Activated CD4-positive, alpha-beta T cell treated with anti-CD3 and anti-CD28 coated beads, Interleukin-2, amount 10 ng/mL, durations not matched to agents 24 days and 14 days (primary cell): Measurements from ENCODE around the gene RBMS3. TPM values are rescaled to one million over a fixed set of nuclear protein-coding genes. Genes with fewer than 3 reads are reported as not detected.

Experiments used
- DNase-seq: peaks from one replicate; pipeline ENCODE4 v3.0.0; 2022
- H3K27ac Mint-ChIP-seq: one replicate; pipeline ENCODE4 v1.8.0; 2022; ENCODE audit warnings: mild to moderate bottlenecking, mixed read lengths
- H3K27me3 Mint-ChIP-seq: one replicate; pipeline ENCODE4 v1.8.0; 2022; ENCODE audit warnings: mixed read lengths
- H3K36me3 Mint-ChIP-seq: one replicate; pipeline ENCODE4 v1.8.0; 2022; ENCODE audit warnings: low read depth, mild to moderate bottlenecking, mixed read lengths
- H3K4me1 Mint-ChIP-seq: one replicate; pipeline ENCODE4 v1.8.0; 2021; ENCODE audit warnings: mixed read lengths
- H3K4me3 Mint-ChIP-seq: one replicate; pipeline ENCODE4 v1.8.0; 2022; ENCODE audit warnings: mild to moderate bottlenecking, moderate library complexity, mixed read lengths
- H3K9me3 Mint-ChIP-seq: one replicate; pipeline ENCODE4 v1.8.0; 2021; ENCODE audit warnings: mixed read lengths
- intact Hi-C: fragments of 100-400 bp; cut with micrococcal nuclease; formaldehyde crosslinking; loops from one replicate; pipeline ENCODE4 v1.15.1; 2023
- total RNA-seq: library from RNA; stranded (reverse); gene quantifications from 2 replicates; pipeline ENCODE4 v1.2.3, GENCODE V29; 2022

RBMS3 gene
- total RNA-seq, 1 donor from 2014 or later: 4.3 TPM

GRCh38 chr3:29949131-29949530 is 668.3 kb downstream of the RBMS3 start:
- no peaks in the 10 kb centered on the region for H3K36me3 Mint-ChIP-seq
- no peaks in the 10 kb centered on the region for H3K4me1 Mint-ChIP-seq
- H3K4me3 Mint-ChIP-seq: no peak overlapping the region
- no peaks in the 10 kb centered on the region for H3K9me3 Mint-ChIP-seq
- no peak for DNase-seq
- intact Hi-C loops: no loop called here
- H3K27me3 Mint-ChIP-seq: no peaks in the 10 kb centered on the region
- H3K27ac Mint-ChIP-seq: no peak overlapping the region

DNA sequence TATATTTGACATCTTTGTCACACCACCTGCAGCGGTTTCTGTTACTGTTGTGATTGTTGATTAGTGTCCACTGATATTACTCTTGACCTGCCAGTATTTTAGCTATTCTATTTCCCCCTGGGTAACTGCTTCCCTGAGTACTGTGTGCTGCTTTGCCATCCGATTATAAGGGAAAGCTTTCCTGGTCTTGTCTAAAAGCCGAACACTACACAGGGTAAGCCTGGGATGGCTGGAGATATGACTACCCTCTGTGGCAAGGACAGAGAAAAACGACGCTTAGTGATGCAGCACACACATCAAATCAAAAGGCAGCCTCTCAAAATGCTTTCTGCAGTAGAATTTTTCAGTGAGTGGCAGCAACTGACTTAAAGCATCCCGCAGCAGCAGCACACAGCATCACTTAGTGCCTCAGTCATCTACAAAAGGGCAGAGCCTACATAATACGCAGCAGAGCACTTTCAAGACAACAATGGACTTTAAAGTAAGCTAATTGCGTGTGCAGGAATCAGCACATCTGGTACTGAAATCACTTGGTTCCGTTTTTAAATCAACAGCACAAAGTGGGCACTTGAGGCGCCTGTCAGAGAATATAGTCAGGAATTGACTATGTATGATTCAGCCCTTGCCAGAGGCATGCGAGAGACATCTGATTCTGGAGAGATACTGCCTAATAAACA is 669.2 kb downstream of the RBMS3 start:
- Mint-ChIP-seq H3K27me3 (no peaks in the 10 kb centered on the region), H3K9me3 (no peaks in the 10 kb centered on the region), H3K4me3 (no peak overlapping the region), H3K4me1 (no peaks in the 10 kb centered on the region), H3K27ac (no peak overlapping the region), H3K36me3 (no peaks in the 10 kb centered on the region)
- DNase-seq: no peak
- intact Hi-C loops: no loop called here

DNA sequence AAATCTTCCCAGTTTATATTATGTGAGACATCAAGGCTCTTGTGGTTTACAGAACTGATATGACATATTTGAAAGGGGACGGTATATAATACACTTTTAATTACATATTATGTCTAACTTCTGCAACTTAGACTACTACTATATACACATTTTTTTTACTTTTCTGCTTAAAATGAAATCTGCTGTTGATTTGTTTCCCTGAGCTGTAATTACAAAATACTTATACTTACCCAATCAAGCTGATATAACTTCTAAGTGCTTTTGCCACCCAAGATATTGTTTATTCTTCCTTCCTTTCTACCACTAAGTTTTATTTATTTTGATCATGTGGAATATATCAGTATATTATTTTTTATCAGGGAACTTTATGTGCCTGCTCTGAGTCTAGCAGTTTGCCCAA is 671.6 kb downstream of the RBMS3 start:
- no peaks in the 10 kb centered on the region for H3K9me3 Mint-ChIP-seq
- H3K4me1 Mint-ChIP-seq: no peaks in the 10 kb centered on the region
- no peak for DNase-seq
- H3K4me3 Mint-ChIP-seq: no peak overlapping the region
- intact Hi-C loops: no loop called here
- H3K36me3 Mint-ChIP-seq: no peaks in the 10 kb centered on the region
- H3K27me3 Mint-ChIP-seq: peaks cover 2% of the 10 kb centered on the region
- no peak overlapping the region for H3K27ac Mint-ChIP-seq

DNA sequence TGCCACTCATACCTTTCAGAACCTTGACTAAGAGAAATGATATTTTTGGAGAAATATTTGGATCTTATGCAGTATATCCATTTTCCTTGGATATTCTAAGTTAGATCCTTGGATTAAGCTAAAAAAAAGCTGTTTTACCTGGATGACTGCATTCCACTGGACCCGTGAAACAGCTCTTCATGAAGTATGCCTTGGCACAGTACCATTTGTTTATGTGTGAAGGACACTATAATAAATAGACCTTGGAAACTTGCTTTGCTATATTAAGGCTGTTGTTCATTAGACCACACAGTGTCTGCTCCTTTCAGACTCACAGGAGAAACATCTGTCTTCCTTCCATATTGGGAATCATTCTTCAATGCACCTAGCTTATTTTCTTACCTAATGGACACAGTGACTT is 674.5 kb downstream of the RBMS3 start:
- intact Hi-C loops: no loop called here
- no peak for DNase-seq
- H3K27me3 Mint-ChIP-seq: peaks cover 2% of the 10 kb centered on the region
- H3K4me1 Mint-ChIP-seq: no peaks in the 10 kb centered on the region
- no peaks in the 10 kb centered on the region for H3K9me3 Mint-ChIP-seq
- no peak overlapping the region for H3K27ac Mint-ChIP-seq
- H3K36me3 Mint-ChIP-seq: no peaks in the 10 kb centered on the region
- no peak overlapping the region for H3K4me3 Mint-ChIP-seq

- H3K4me3 Mint-ChIP-seq: no peak overlapping the region
- H3K4me1 Mint-ChIP-seq: no peaks in the 10 kb centered on the region
- no peaks in the 10 kb centered on the region for H3K36me3 Mint-ChIP-seq
- DNase-seq: no peak
- no peak overlapping the region for H3K27ac Mint-ChIP-seq
- intact Hi-C loops: no loop called here
- H3K9me3 Mint-ChIP-seq: no peaks in the 10 kb centered on the region
- peaks cover 2% of the 10 kb centered on the region for H3K27me3 Mint-ChIP-seq
Measured at GRCh38 chr3:29958816-29959215, 677.9 kb downstream of the RBMS3 start.

DNA sequence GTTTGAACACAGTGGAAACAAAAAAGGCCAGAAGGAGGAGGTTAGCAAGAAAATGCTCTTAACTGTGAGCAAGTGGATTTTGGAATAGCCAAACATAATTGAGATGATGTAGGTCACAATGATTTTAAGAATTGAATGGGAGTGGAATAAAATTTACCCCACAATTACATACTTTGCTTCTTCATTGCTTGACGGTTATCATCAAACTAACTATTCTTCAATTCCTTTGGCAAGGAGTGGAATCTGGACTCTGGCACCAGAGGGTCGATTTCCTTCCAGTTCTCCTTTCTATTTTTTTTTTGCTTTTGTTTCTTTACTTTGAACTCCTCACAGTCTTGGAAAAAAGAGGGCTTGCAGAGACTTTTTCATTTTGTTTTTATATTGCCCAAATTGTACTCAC is 691.0 kb downstream of the RBMS3 start:
- DNase-seq: no peak
- intact Hi-C loops: no loop called here
- Mint-ChIP-seq H3K4me3 (no peak overlapping the region), H3K9me3 (no peaks in the 10 kb centered on the region), H3K27me3 (peaks cover 12% of the 10 kb centered on the region), H3K36me3 (no peaks in the 10 kb centered on the region), H3K4me1 (no peaks in the 10 kb centered on the region), H3K27ac (no peak overlapping the region)

DNA sequence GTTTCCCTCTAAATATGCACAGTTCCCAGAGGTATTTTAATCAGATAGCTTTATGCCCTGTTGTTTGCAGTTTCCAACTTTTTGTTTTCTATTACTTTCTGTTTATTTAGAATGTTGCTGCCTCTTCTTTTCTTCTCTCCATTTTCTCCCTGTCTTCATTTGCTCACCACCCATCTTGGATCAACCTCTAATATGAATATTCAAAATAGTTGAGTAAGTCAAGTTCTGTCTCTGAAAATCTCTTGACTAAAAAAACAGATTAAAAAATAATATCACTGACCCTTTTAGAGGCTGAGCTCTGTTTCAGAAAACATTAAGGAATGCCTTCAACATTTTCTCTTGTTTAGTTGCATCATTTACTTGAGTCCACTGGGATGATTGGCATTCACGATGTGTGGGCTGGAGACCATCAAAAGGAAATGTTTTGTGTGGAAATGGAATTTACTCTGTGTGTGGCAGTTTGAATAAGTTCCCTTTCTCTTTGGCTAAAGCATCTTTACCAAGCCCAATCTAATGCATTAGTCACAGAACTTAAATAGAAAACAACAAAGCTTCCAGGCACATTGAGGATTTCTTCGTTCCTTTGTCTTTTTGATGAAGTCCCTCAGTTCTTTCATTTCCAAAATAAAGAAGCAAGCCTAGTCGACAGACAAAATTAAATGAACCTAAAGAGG is 691.6 kb downstream of the RBMS3 start:
- Mint-ChIP-seq H3K36me3 (no peaks in the 10 kb centered on the region), H3K27ac (no peak overlapping the region), H3K4me3 (no peak overlapping the region), H3K27me3 (peaks cover 10% of the 10 kb centered on the region), H3K9me3 (no peaks in the 10 kb centered on the region), H3K4me1 (no peaks in the 10 kb centered on the region)
- DNase-seq: no peak
- intact Hi-C loops: no loop called here

- no peaks in the 10 kb centered on the region for H3K36me3 Mint-ChIP-seq
- H3K4me3 Mint-ChIP-seq: no peak overlapping the region
- DNase-seq: no peak
- no peaks in the 10 kb centered on the region for H3K9me3 Mint-ChIP-seq
- H3K4me1 Mint-ChIP-seq: no peaks in the 10 kb centered on the region
- intact Hi-C loops: no loop called here
- H3K27ac Mint-ChIP-seq: no peak overlapping the region
- peaks cover 10% of the 10 kb centered on the region for H3K27me3 Mint-ChIP-seq
Measured at GRCh38 chr3:29973763-29974162, 692.9 kb downstream of the RBMS3 start.

DNA sequence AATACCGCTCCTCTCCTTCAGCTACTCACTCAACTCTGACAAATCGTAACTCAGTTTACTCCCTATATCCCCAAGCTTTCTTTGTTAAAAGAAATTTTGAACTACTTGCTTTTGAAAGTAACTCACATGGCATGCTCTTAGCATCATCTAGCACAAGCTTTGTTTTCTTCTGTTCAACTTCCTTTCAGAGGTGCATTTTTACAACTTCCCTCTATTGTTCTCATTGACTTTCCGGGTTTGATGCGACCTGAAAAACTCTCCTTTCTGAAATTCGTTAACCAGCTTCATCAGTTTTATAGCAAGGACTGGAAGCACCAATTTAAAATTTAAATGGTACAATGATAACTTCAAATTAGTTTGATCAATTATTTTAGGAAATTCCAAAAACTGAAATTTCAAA is 696.0 kb downstream of the RBMS3 start:
- Mint-ChIP-seq H3K36me3 (no peaks in the 10 kb centered on the region), H3K4me1 (no peaks in the 10 kb centered on the region), H3K4me3 (no peak overlapping the region), H3K27ac (no peak overlapping the region), H3K9me3 (peaks cover under 1% of the 10 kb centered on the region), H3K27me3 (peaks cover 6% of the 10 kb centered on the region)
- intact Hi-C loops: no loop called here
- DNase-seq: no peak

GRCh38 chr3:29977360-29977759 is 696.5 kb downstream of the RBMS3 start:
- no peak for DNase-seq
- no peak overlapping the region for H3K4me3 Mint-ChIP-seq
- H3K27ac Mint-ChIP-seq: no peak overlapping the region
- H3K27me3 Mint-ChIP-seq: peaks cover 6% of the 10 kb centered on the region
- peaks cover 5% of the 10 kb centered on the region for H3K9me3 Mint-ChIP-seq
- no peaks in the 10 kb centered on the region for H3K4me1 Mint-ChIP-seq
- no peaks in the 10 kb centered on the region for H3K36me3 Mint-ChIP-seq
- intact Hi-C loops: no loop called here

DNA sequence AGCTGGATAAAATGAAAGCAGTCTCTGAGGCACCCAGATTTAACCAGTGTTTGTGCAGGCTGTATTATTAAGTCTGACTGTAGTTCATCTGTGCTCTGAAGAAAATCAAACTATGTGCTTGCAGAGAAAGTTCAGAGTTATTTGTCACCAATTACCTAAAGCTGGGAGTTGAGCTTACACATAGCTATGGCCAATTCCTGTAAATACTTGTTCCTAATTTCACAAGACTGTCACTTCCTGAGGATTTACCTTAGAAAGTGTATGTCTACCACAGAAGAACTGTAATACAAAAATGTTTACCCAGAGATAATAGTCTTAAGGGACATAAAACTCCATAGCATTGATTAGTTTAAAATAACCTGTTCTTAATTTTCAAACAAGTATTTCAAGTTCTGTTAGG is 697.2 kb downstream of the RBMS3 start:
- Mint-ChIP-seq H3K36me3 (no peaks in the 10 kb centered on the region), H3K4me1 (no peaks in the 10 kb centered on the region), H3K4me3 (no peak overlapping the region), H3K27ac (no peak overlapping the region), H3K9me3 (peaks cover 11% of the 10 kb centered on the region), H3K27me3 (peaks cover 3% of the 10 kb centered on the region)
- intact Hi-C loops: no loop called here
- DNase-seq: no peak

DNA sequence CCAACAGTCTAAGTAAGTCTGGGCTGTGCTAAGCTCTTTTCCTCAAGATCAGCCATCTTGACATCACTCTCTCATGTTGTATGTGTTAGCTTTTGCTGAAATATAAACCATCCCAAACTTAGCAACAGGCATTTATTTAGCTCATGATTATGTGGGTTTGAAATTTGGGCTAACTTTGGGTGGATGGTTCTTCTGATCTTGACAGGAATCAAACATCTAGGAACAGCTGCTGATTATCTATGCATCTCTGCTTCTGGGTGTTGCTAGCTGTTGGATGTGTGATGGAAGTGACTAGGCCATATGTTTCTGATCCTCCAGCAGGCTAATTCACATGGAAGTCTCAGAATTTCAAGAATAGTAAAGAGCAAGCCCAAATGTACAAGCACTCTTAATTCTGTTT is 710.3 kb downstream of the RBMS3 start:
- H3K4me1 Mint-ChIP-seq: no peaks in the 10 kb centered on the region
- H3K36me3 Mint-ChIP-seq: no peaks in the 10 kb centered on the region
- intact Hi-C loops: no loop called here
- H3K27ac Mint-ChIP-seq: no peak overlapping the region
- H3K4me3 Mint-ChIP-seq: no peak overlapping the region
- DNase-seq: no peak
- no peaks in the 10 kb centered on the region for H3K9me3 Mint-ChIP-seq
- peaks cover 5% of the 10 kb centered on the region for H3K27me3 Mint-ChIP-seq

GRCh38 chr3:30002797-30003196 is 721.9 kb downstream of the RBMS3 start:
- DNase-seq: no peak

DNA sequence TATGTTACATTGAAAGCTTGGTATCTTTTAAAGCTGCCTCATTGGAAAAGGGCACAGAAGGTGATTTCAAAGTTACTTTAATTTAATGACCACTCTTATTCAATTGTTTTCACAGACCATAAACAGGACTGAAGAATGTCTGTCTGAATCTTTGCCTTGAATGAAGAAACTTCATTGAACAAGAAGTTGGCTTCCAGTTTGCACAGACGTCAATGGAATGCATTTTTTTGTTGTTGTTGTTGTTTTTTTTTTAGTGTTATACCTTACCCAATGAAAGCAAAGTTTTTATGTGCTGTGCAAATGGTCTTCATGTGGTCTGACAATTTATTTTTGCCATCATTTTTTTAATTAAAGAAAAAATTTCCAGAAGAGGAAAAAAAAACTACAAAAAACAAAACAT is 722.9 kb downstream of the RBMS3 start:
- H3K4me1 Mint-ChIP-seq: peaks cover 1% of the 10 kb centered on the region
- H3K4me3 Mint-ChIP-seq: no peak overlapping the region
- peaks cover 3% of the 10 kb centered on the region for H3K9me3 Mint-ChIP-seq
- H3K27ac Mint-ChIP-seq: no peak overlapping the region
- no peak for DNase-seq
- H3K36me3 Mint-ChIP-seq: no peaks in the 10 kb centered on the region
- intact Hi-C loops: no loop called here
- peaks cover 4% of the 10 kb centered on the region for H3K27me3 Mint-ChIP-seq

More at GRCh38 chr3:30002797-30003196, 721.9 kb downstream of the RBMS3 start:
- H3K27me3 Mint-ChIP-seq: peaks cover 4% of the 10 kb centered on the region
- peaks cover 1% of the 10 kb centered on the region for H3K4me1 Mint-ChIP-seq
- H3K4me3 Mint-ChIP-seq: no peak overlapping the region
- no peak overlapping the region for H3K27ac Mint-ChIP-seq
- H3K36me3 Mint-ChIP-seq: no peaks in the 10 kb centered on the region
- intact Hi-C loops: no loop called here
- H3K9me3 Mint-ChIP-seq: peaks cover 3% of the 10 kb centered on the region

DNA sequence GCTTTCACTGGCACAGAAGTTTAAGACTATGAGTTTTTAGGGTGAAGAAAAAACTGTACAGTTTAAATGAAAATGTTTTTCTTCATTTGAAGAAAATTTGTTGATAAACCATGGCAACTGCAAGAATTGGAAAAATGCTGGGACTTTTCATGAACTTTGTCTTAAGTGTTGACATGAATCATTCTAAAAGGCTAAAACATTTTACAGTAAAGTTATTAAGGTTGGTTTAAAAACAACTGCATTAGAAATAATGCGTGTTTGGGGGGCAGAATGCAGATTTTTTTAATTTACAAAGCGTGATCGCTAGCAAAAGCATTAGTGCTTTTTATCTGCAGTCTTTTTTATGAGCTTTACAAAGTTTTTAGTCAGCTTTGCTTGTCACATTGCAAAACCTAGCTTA is 723.6 kb downstream of the RBMS3 start:
- Mint-ChIP-seq H3K4me3 (no peak overlapping the region), H3K9me3 (no peaks in the 10 kb centered on the region), H3K27ac (no peak overlapping the region), H3K4me1 (peaks cover 1% of the 10 kb centered on the region), H3K27me3 (peaks cover 4% of the 10 kb centered on the region), H3K36me3 (no peaks in the 10 kb centered on the region)
- intact Hi-C loops: no loop called here
- DNase-seq: no peak
